OCI-LY7 (cell line): ENCODE results near the gene BSCL2. TPM values are rescaled to one million over a fixed set of nuclear protein-coding genes. Genes with fewer than 3 reads are reported as not detected.
"Not testable (repeated sequence)": the region's sequence is repeated elsewhere in the genome, so short reads cannot be mapped to it uniquely, and the experiment has no call there.

ENCODE experiments used
- BruUV-seq: library from RNA; stranded (reverse); fragments of 400-500 nt; replicated peaks from 2 replicates; lab custom pipeline; 2021; lab: Mats Ljungman, UMichigan
- CTCF ChIA-PET: fragments of 300-600 bp; sonication (Branson Sonifier 250); formaldehyde crosslinking; loops from one replicate; lab custom pipeline; 2022; ENCODE audit warnings: antibody characterized with exemption; ENCODE audit not compliant: unreplicated experiment; lab: Charles Lee
- POLR2A ChIA-PET: fragments of 300-600 bp; sonication (Branson Sonifier 250); formaldehyde crosslinking; loops from one replicate; lab custom pipeline; 2022; ENCODE audit warnings: antibody characterized with exemption; lab: Charles Lee
- DNase-seq: peaks from one replicate; pipeline ENCODE4 v3.0.0-alpha.2; 2015; ENCODE audit warnings: low spot score
- H2AFZ ChIP-seq: fragments of 200-600 bp; sonication (generic), shearing (Covaris generic); 2 replicates; pipeline ENCODE4 v1.6.1; 2014; ENCODE audit warnings: mild to moderate bottlenecking, antibody characterized with exemption, low read length, moderate library complexity
- H3K27ac ChIP-seq: fragments of 200-600 bp; sonication (generic); 2 replicates; pipeline ENCODE4 v1.5.1; 2014; ENCODE audit warnings: mixed run types, low read depth, mild to moderate bottlenecking, moderate library complexity, low read length, inconsistent platforms; ENCODE audit not compliant: poor library complexity, severe bottlenecking
- H3K36me3 ChIP-seq: fragments of 200-600 bp; sonication (generic); 2 replicates; pipeline ENCODE4 v1.6.1; 2014; ENCODE audit warnings: mild to moderate bottlenecking, antibody characterized with exemption, low read length, moderate library complexity, mixed read lengths; ENCODE audit not compliant: insufficient read depth
- H3K4me1 ChIP-seq: fragments of 200-600 bp; sonication (generic); 2 replicates; pipeline ENCODE4 v1.5.1; 2014; ENCODE audit warnings: mild to moderate bottlenecking, low read length; ENCODE audit not compliant: insufficient read depth, poor library complexity, severe bottlenecking
- H3K4me2 ChIP-seq: fragments of 200-600 bp; sonication (generic); 2 replicates; pipeline ENCODE4 v1.6.1; 2014; ENCODE audit warnings: mild to moderate bottlenecking, low read length
- H3K4me3 ChIP-seq: fragments of 200-600 bp; sonication (generic); 2 replicates; pipeline ENCODE4 v1.5.1; 2014; ENCODE audit warnings: mild to moderate bottlenecking, low read depth, low read length; ENCODE audit not compliant: poor library complexity, severe bottlenecking
- H3K79me2 ChIP-seq: fragments of 200-600 bp; sonication (generic); 2 replicates; pipeline ENCODE4 v1.6.1; 2016; ENCODE audit warnings: low read depth, mild to moderate bottlenecking, low read length, moderate library complexity, mixed read lengths; ENCODE audit not compliant: insufficient read depth
- H3K9me2 ChIP-seq: fragments of 200-600 bp; sonication (generic); 2 replicates; pipeline ENCODE4 v1.6.1; 2016; ENCODE audit warnings: mild to moderate bottlenecking, low read length, mixed read lengths; ENCODE audit not compliant: insufficient read depth
- H3K9me3 ChIP-seq: fragments of 200-600 bp; sonication (generic); 2 replicates; pipeline ENCODE4 v1.6.1; 2014; ENCODE audit warnings: mild to moderate bottlenecking, mixed run types, low read length, mixed read lengths
- H4K20me1 ChIP-seq: fragments of 200-600 bp; sonication (generic); 2 replicates; pipeline ENCODE4 v1.6.1; 2014; ENCODE audit warnings: mild to moderate bottlenecking, antibody characterized with exemption, low read length, moderate library complexity, mixed read lengths; ENCODE audit not compliant: insufficient read depth
- EZH2phosphoT487 ChIP-seq: fragments of 200-600 bp; sonication (generic); IDR thresholded peaks from 2 replicates; pipeline ENCODE4 v1.6.1; 2018; ENCODE audit warnings: low read depth, borderline replicate concordance, mild to moderate bottlenecking, mixed run types, antibody characterized with exemption, low read length, moderate library complexity, mixed read lengths
- intact Hi-C: fragments of 100-400 bp; cut with micrococcal nuclease; formaldehyde crosslinking; loops from one replicate; pipeline ENCODE4 v1.10.0; 2022; ENCODE audit not compliant: unreplicated experiment
- total RNA-seq, 2 experiments: library from RNA; depleted of rRNA in 1 of 2; stranded (reverse); fragments of >200 nt in 1 of 2; shearing (Covaris generic) in 1 of 2; gene quantifications; 2 replicates each; pipeline ENCODE4 v1.2.3, GENCODE V29; 2014 to 2022
- TF ChIP-seq, protein P1 (sequence below): fragments of 200-600 bp; sonication (generic); conservative IDR thresholded peaks from 2 replicates; pipeline ENCODE4 v1.5.1; 2014; ENCODE audit warnings: mild to moderate bottlenecking, antibody characterized with exemption, low read length, moderate library complexity, mixed read lengths

The BSCL2 gene
- total RNA-seq, 2 experiments from 2014 or later: 20.7 to 46.2 TPM

DNA sequence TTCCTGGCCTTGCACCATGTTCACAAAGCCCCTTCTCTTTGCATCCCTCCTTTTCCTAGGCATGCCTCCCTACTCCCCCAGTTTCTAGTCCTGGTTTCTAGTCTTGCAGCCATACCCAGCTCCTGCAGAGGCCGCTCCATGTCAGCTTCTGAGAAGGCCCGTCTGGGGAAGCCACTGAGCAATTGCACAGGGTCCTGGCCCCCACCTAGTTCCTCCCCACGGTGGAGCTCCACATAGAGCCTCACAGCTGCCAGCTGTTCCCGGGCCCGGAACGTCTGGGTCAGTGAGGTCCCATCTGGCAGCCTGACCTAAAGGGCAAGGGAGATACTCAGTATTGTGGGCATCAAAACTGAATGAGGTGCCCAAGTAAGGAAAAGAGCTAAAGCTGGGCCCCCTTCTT lies 30.5 kb downstream of the BSCL2 start:
- no peak overlapping the region for H3K27ac ChIP-seq
- no TSS peak for BruUV-seq
- no peaks in the 10 kb centered on the region for H3K9me2 ChIP-seq
- no peaks in the 10 kb centered on the region for H3K9me3 ChIP-seq
- CTCF ChIA-PET: no interaction called here
- no peak for DNase-seq
- H3K79me2 ChIP-seq: peaks cover 38% of the 10 kb centered on the region; the same call in 1 of the 2 replicates
- peaks cover 45% of the 10 kb centered on the region for H3K36me3 ChIP-seq
- TF ChIP-seq EZH2phosphoT487: no peak
- TF ChIP-seq, protein P1, sequence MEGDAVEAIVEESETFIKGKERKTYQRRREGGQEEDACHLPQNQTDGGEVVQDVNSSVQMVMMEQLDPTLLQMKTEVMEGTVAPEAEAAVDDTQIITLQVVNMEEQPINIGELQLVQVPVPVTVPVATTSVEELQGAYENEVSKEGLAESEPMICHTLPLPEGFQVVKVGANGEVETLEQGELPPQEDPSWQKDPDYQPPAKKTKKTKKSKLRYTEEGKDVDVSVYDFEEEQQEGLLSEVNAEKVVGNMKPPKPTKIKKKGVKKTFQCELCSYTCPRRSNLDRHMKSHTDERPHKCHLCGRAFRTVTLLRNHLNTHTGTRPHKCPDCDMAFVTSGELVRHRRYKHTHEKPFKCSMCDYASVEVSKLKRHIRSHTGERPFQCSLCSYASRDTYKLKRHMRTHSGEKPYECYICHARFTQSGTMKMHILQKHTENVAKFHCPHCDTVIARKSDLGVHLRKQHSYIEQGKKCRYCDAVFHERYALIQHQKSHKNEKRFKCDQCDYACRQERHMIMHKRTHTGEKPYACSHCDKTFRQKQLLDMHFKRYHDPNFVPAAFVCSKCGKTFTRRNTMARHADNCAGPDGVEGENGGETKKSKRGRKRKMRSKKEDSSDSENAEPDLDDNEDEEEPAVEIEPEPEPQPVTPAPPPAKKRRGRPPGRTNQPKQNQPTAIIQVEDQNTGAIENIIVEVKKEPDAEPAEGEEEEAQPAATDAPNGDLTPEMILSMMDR: peak; percentile 45; the same call in 1 of the 2 replicates
- intact Hi-C loops: loop anchor here (5.0 kb wide), 1 partner anchor 111 kb away; the partner anchor contains the start of gene TMEM179B
- H4K20me1 ChIP-seq: no peaks in the 10 kb centered on the region
- H3K4me2 ChIP-seq: peak overlapping the region; percentile 96; the same call in 1 of the 2 replicates
- no peak overlapping the region for H2AFZ ChIP-seq
- peaks cover 51% of the 10 kb centered on the region for H3K4me1 ChIP-seq
- POLR2A ChIA-PET: interaction anchor here (0.9 to 1.4 kb wide), 4 partner anchors 12 to 103 kb away, joined by 3 to 6 read pairs (median 4); partner anchors contain the start of genes C11orf98, CSKMT, EEF1G and LRRN4CL
- no peak overlapping the region for H3K4me3 ChIP-seq

DNA sequence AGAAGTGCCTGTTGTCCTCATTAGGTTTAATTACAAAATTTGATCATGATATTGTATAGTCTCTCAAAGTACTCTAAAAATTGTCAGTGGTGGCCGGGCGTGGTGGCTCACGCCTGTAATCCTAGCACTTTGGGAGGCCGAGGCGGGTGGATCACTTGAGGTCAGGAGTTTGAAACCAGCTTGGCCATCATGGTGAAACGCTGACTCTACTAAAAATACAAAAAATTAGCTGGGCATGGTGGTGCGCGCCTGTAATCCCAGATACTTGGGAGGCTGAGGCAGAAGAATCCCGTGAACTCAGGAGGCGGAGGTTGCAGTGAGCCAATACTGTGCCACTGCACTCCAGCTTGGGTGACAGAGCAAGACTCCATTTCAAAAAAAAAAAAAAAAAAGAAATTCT lies 31.8 kb downstream of the BSCL2 start:
- Histone ChIP-seq H3K79me2 (peaks cover 48% of the 10 kb centered on the region; the same call in 1 of the 2 replicates), H3K4me1 (peaks cover 49% of the 10 kb centered on the region), H3K36me3 (peaks cover 45% of the 10 kb centered on the region)
- H3K4me3 ChIP-seq, H3K9me2 ChIP-seq, H3K9me3 ChIP-seq, H4K20me1 ChIP-seq, H2AFZ ChIP-seq, H3K4me2 ChIP-seq, CTCF ChIA-PET, DNase-seq, H3K27ac ChIP-seq, BruUV-seq: not testable (repeated sequence)
- POLR2A ChIA-PET: interaction anchor here (0.6 to 3.7 kb wide), 2 partner anchors 11 to 54 kb away, joined by 3 to 24 read pairs; partner anchors contain the start of genes C11orf98 and CSKMT
- intact Hi-C loops: loop anchor here (5.0 kb wide), 1 partner anchor 112 kb away; the partner anchor contains the start of gene TMEM179B

DNA sequence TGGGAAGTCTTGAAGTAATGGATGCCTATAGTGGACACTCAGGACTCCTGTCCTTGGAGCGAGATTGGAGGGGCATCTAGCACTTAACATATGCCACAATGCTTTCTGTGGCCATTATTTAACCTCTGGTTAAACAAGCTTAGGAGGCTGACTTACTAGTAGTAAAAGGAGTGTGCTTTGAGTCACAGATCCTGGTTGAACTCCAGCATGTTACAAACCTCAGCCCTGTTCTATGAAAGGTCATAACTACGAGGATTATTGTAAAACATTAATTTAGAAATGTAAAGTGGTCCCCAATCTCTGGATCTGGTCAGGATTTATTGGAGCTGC lies 34.1 kb downstream of the BSCL2 start:
- H3K4me2 ChIP-seq: peak overlapping the region; percentile 85
- H3K4me1 ChIP-seq: peaks cover 56% of the 10 kb centered on the region
- no peaks in the 10 kb centered on the region for H3K9me2 ChIP-seq
- intact Hi-C loops: loop anchor here (5.0 kb wide), 2 partner anchors 54 to 99 kb away; partner anchors contain the start of genes HNRNPUL2, TAF6L and TTC9C
- no peaks in the 10 kb centered on the region for H4K20me1 ChIP-seq
- TF ChIP-seq EZH2phosphoT487: no peak
- TF ChIP-seq, protein P1: no peak
- H3K9me3 ChIP-seq: no peaks in the 10 kb centered on the region
- ChIA-PET CTCF (no interaction called here), POLR2A (interaction anchor here (0.6 to 3.7 kb wide), 5 partner anchors 8 to 169 kb away, joined by 3 to 24 read pairs (median 4); partner anchors contain the start of genes C11orf98, CSKMT, HNRNPUL2 and ZBTB3)
- peaks cover 43% of the 10 kb centered on the region; the same call in 1 of the 2 replicates for H3K79me2 ChIP-seq
- BruUV-seq: no TSS peak
- DNase-seq: no peak
- peak overlapping the region; percentile 81 for H3K4me3 ChIP-seq
- H3K36me3 ChIP-seq: peaks cover 51% of the 10 kb centered on the region
- no peak overlapping the region for H2AFZ ChIP-seq
- no peak overlapping the region for H3K27ac ChIP-seq
